ENCODE results near the gene ATP8B3. TPM values are rescaled to one million over a fixed set of nuclear protein-coding genes. Genes with fewer than 3 reads are reported as not detected.
"Not testable (repeated sequence)": the region's sequence is repeated elsewhere in the genome, so short reads cannot be mapped to it uniquely, and the experiment has no call there.

ATP8B3 gene
- total RNA-seq, 1 donor from 2014 or later, result 1.5 TPM

- H3K4me3 Mint-ChIP-seq, result no peak overlapping the region
- H3K27ac Mint-ChIP-seq, result no peak overlapping the region
- H3K4me1 Mint-ChIP-seq (ENCODE audit: unreplicated experiment), result no peaks in the 10 kb centered on the region
- no peak for DNase-seq (ENCODE audit: extremely low spot score, unreplicated experiment)
- peaks cover 8% of the 10 kb centered on the region for H3K27me3 Mint-ChIP-seq
- no peaks in the 10 kb centered on the region for H3K36me3 Mint-ChIP-seq
- TF ChIP-seq CTCF (conservative IDR thresholded peaks at IDR 0.05), result no peak
- H3K9me3 Mint-ChIP-seq, result no peaks in the 10 kb centered on the region
Observed at GRCh38 chr19:1804858-1805257, 7.2 kb downstream of the ATP8B3 start.

GRCh38 chr19:1799695-1800342 lies 12.3 kb downstream of the ATP8B3 start:
- H3K9me3 Mint-ChIP-seq, result no peaks in the 10 kb centered on the region
- TF ChIP-seq CTCF (conservative IDR thresholded peaks at IDR 0.05), result no peak
- no peak for DNase-seq (ENCODE audit: extremely low spot score, unreplicated experiment)
- no peaks in the 10 kb centered on the region for H3K4me1 Mint-ChIP-seq (ENCODE audit: unreplicated experiment)
- H3K36me3 Mint-ChIP-seq, result no peaks in the 10 kb centered on the region
- H3K4me3 Mint-ChIP-seq, result no peak overlapping the region
- H3K27me3 Mint-ChIP-seq, result peaks cover 14% of the 10 kb centered on the region
- H3K27ac Mint-ChIP-seq, result no peak overlapping the region

GRCh38 chr19:1797313-1797712 lies 14.8 kb downstream of the ATP8B3 start:
- not testable (repeated sequence) for H3K27ac Mint-ChIP-seq; H3K4me1 Mint-ChIP-seq (ENCODE audit: unreplicated experiment); H3K4me3 Mint-ChIP-seq; H3K36me3 Mint-ChIP-seq; DNase-seq (ENCODE audit: extremely low spot score, unreplicated experiment); H3K9me3 Mint-ChIP-seq
- peaks cover 14% of the 10 kb centered on the region for H3K27me3 Mint-ChIP-seq

- Mint-ChIP-seq H3K9me3 (no peaks in the 10 kb centered on the region), H3K4me3 (no peak overlapping the region)
Observed at GRCh38 chr19:1796395-1797142, 15.5 kb downstream of the ATP8B3 start.

GRCh38 chr19:1794424-1795172 lies 17.5 kb downstream of the ATP8B3 start:
- no peak for DNase-seq (ENCODE audit: extremely low spot score, unreplicated experiment)
- Mint-ChIP-seq H3K9me3 (no peaks in the 10 kb centered on the region), H3K4me3 (no peak overlapping the region), H3K27me3 (peaks cover 19% of the 10 kb centered on the region), H3K36me3 (no peaks in the 10 kb centered on the region), H3K27ac (no peak overlapping the region), H3K4me1 (ENCODE audit: unreplicated experiment) (no peaks in the 10 kb centered on the region)
- no peak for TF ChIP-seq CTCF (conservative IDR thresholded peaks at IDR 0.05)

More at GRCh38 chr19:1796395-1797142, 15.5 kb downstream of the ATP8B3 start:
- Mint-ChIP-seq H3K27me3 (peaks cover 14% of the 10 kb centered on the region), H3K36me3 (no peaks in the 10 kb centered on the region), H3K27ac (no peak overlapping the region), H3K4me1 (ENCODE audit: unreplicated experiment) (no peaks in the 10 kb centered on the region)
- DNase-seq (ENCODE audit: extremely low spot score, unreplicated experiment), result no peak
- no peak for TF ChIP-seq CTCF (conservative IDR thresholded peaks at IDR 0.05)

GRCh38 chr19:1791879-1792278 lies 20.2 kb downstream of the ATP8B3 start:
- Mint-ChIP-seq H3K36me3 (no peaks in the 10 kb centered on the region), H3K27ac (no peak overlapping the region), H3K27me3 (peaks cover 31% of the 10 kb centered on the region), H3K9me3 (no peaks in the 10 kb centered on the region), H3K4me1 (ENCODE audit: unreplicated experiment) (no peaks in the 10 kb centered on the region), H3K4me3 (no peak overlapping the region)
- no peak for TF ChIP-seq CTCF (conservative IDR thresholded peaks at IDR 0.05)
- no peak for DNase-seq (ENCODE audit: extremely low spot score, unreplicated experiment)
